GDM1 (cell line): Measurements from ENCODE around the gene KCNH5.

Experiments used
- DNase-seq: peaks from one replicate; lab custom pipeline; 2025; lab: John Stamatoyannopoulos, UW

Gene KCNH5

DNA sequence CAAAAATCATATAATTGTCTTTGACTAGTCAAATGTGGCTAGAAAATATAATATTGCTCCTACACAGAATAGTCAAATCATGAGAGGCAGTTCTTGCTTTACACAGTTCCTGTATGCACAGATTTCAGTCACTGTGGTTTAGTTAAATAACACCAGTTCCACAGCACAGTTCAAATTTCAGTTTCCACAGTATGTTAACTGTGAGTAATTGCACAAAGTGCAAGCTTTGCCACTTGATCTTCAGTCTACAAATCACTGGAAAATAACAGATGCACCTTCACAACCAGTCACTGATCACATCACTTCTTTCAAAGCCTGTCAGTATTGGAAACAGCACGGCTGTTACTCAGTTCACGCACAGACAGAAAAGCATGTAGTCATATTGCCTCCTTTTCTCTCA lies 38.7 kb downstream of the KCNH5 start:
- no peak for DNase-seq

DNA sequence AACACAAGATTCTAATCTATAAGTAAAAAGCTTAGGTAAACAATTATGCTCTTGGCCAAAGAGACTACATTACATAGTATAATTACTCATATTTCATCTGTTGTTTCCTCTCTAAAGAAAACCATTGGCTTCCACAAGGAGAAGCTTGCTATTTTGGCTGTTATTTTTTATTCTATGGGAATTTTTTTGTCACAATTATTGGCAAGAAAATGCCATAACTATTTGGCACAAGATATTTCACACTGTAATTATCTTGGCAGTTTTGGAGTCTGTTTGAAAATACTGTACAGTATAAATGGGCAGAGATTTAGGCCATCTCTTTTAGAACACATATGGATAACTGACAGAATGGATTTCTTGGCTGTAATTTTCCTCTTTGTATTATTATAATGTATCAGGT lies 51.2 kb downstream of the KCNH5 start:
- no peak for DNase-seq

DNA sequence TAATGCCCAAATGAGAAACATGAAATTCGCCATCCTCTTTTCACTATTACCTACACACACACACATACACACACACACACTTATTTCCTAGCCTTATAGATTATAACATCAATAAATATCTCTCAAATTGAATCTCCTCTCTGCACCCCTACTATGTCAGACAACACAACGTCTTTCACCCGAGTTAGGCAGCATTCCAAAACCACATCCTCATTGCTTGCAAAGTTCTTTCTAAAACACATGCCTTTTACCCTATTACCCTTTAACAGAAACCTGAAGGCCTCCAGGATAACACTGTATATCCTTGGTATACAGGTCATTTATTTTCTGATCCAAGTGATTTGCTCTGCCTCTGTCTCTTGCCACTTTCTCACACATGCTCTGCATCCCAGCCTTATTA lies 56.3 kb downstream of the KCNH5 start:
- no peak for DNase-seq

DNA sequence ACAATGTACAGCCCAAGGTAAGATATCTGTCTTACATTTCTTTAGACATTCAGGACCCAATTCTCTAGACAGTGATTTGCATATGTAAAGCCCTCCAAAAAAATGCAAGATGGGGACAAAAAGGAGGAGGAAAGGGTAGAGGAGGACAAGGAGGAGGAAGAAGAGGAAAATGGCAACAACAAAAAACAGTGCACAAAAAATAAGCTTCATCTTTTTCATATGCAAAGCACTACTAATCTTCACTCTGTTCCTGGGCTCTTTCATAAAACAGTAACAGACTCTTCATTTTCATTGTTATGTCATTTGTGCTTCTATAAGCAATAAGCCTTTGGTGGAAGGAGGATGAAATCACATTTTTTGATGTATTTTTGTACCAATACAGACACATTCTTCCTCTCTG lies 61.4 kb downstream of the KCNH5 start:
- no peak for DNase-seq

DNA sequence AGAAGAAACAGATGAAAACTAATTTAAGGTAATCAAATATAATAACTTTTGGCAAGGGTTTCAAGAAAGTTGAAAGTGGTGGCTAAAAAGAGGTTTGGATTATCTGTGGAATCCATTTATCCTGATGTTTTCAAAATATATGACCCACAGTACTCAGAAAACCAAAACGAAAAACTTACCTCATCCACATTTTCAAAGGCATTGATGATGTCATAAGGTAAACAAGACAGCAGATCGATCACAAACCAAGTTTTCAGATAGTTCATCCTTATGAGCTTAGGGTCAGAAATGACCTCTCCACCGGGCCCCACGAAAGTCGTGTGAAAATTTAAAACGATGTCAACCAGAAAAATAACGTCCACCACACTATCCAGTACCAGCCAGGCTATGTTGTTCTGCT lies 64.6 kb downstream of the KCNH5 start:
- DNase-seq = no peak

DNA sequence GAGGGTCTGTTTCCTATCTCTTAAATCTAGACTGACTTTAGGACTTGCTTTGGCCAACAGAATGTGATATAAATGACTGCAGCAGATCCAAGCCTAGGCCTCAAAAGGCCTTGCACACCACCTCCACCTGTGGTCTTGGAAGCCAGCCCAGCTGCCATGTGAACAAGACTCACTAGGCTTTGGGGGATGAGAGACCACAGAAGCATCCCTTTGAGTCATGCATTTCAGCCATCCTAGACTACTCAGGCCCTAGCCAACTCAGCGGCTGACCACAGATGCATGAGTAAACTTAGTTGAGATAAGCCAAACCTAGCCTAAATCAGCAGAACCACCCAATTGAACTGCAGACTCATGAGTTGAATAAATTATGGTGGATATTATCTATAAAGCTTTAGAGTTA lies 87.7 kb downstream of the KCNH5 start:
- DNase-seq = no peak

DNA sequence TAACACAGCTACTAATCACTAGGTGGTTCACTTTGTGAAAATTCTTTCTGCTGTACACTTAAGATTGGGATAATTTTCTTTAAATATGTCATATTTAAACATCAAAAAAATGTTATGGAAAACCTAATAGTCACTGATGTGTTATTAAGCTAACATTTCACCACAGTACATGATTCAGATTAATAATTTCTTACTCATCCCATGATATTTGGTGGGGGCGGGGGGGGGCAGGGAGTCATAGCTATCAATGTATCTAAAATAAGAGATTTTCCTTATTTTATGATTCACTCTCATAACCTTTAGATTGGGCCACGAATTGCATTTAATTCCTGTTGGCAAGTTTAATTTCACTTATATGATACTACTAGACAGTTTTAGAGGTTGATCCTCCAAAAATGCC lies 88.8 kb downstream of the KCNH5 start:
- DNase-seq = no peak

DNA sequence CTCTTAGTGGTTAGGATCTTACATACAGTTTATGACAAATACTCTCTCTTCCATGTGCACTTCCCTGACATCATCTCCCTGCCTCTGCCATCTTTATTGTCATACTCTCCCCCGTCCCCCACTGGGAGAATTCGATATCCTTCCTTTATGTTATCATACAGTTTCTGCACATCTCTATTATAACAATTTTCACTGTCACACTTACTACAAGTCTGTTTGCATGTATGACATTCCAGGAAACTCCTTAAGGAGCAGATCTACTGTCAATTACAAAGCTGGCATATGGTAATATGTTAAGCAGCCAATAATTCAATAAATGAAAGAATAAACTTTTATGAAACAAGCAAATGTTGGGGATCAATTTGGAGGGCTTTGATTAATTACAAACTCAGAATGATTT lies 91.1 kb downstream of the KCNH5 start:
- no peak for DNase-seq

DNA sequence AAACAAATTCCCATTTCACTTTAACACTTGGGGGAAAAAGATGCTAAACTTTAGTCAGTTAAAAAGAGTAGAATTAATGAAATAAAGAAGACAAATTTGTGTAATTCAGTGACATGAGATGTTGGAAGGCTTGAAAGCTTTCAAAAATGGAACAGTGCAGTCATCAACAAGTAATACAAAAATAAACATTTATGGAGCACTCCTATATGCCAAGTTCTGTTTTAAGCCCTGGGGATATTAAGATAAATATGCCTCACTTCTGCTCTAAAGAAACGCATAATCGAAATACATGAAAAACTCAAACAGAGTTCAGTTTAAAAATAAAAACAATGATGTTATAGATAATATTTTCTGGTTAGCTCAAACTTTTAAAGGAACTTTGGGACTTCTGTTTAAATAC lies 93.0 kb downstream of the KCNH5 start:
- no peak for DNase-seq

DNA sequence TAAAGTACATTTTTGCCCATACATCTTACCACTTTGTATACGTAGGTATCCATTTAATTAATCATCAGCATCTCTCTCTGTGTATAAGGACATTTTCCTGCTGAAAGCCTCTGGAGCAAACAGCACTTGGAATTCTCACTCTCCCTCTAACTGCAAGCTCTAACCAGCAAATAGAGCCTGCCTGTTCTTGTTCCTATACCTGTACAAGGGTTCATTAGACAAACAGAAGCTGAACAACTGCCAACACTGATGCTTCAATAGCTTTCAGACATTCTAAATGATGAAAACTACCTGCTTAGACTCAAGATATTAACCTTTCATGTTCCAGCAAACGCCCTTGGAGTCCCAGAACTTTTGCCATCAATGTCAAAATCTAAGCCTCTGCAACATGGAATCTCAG lies 98.0 kb downstream of the KCNH5 start:
- DNase-seq = no peak

DNA sequence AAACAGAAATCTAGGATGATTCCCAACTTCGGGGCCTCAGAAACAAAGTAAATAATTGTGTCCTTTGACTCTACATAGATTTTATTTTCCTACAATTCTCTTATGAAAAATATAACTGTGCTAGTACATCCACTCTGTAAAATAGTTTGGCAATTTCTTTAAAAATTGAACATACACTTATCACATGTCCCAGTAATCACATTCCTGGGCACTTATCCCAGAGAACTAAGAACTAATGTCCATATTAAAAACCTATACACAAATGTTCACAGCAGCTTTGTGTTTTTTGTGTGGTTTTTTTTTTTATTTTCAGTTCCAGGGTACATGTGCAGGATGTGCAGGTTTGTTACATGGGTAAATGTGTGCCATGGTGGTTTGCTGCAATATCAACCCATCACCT lies 99.0 kb downstream of the KCNH5 start:
- DNase-seq = no peak

DNA sequence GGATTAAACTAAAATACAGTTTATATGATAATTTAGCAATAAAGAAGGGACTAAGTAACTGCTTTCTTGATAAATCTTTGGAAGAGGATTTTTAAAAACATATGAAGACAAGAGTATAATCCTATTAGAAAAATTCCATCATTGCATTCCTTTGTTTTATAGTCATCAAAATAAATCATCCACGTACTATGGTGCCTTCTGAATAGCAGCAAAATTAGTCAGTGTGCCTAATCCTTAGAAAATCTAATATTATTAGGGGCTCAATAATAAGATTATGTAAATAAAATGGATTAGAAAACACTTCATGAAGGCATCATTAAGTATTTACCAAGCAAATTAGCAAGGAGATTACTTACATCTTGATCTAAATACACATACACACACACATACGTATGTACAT lies 102.1 kb downstream of the KCNH5 start:
- DNase-seq = no peak

DNA sequence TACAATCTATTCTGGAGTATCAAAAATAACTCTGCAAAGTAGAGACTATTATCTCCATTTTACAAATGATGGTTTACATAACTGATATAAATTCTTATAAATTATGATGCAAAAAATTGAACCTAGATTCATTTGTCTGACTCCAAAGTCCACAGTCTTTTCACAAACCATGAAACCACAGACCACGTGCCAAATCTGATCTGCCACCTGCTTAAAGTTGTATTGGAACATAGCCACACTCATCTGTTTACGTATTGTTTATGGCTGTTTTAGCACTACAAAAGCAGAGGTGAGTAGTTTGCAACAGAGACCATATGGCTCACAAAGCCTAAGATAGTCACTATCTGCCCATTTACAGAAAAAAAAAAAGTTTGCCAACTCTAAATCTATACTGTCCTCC lies 105.3 kb downstream of the KCNH5 start:
- DNase-seq = no peak

DNA sequence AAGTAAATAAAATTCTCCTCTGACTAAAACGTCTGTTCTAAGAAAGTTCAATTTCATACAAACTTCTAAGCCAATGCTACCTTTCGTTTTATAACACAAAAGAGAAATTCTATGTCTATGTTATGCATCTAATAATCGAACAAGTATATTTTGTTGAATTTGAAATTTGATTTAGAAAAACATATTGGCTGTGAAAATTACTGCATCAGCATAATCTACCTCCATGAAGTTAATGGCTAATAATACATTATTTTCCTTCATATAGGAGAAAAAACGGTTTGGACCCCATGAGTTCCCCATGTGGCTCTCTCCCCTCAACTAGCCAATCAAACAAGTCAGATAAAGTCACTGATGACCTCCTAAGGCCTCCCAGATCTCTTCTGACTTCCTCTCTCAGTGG lies 106.5 kb downstream of the KCNH5 start:
- no peak for DNase-seq

DNA sequence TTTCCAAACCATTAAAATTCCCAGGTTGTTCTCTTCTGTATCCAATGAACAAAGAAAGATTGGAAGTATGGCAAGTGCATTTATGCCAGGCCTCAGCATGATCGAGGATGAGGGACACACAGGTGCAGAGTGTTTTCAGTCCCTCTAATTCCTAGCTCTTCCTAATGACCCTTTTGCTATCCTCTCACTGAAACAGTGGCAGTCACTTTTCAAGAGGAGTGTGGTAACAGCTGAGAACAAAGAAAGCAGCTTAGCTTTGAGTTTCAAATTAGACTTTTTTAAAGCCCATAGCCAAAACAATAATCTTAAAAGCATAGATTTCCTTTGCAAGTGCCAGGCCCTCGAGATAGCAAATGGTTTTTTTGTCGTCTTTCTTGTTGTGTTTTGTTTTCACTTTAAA lies 110.8 kb downstream of the KCNH5 start:
- no peak for DNase-seq

DNA sequence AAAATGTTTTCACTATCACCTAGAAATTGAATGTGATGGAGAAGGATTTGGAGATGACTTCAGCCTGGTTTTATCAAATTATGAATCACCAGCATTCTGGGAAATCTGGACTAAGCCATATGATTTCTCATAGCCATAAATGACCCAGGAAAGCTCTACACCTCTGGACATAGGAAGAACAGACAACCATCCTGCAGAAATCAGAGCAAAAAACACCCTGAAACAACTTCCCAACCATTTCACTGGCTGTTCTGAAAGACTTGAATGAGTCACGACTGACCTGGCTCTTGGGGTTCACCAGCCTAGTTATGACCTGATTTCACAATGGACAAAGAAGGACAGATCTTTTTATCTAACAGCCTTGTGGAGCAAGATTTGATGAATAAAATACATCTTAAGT lies 123.8 kb downstream of the KCNH5 start:
- DNase-seq = no peak

DNA sequence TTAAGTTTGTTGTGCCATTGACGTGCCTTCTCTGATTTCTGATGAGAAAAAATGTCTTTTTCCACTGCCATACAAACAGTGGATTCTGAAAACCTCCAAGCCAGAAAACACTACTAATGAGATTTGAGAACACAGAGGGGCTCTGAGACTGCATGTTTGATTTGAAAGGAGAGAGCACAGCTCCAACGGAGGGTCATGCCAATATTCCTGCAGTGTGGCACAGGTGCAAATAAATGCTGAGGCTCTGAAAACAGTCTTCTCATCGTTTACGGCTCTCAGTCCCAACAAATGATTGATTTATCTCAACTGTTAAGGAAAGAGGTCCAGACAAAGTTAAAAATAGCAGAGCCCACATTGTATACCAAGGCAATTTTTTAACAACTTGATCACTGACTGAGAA lies 128.7 kb downstream of the KCNH5 start:
- no peak for DNase-seq

DNA sequence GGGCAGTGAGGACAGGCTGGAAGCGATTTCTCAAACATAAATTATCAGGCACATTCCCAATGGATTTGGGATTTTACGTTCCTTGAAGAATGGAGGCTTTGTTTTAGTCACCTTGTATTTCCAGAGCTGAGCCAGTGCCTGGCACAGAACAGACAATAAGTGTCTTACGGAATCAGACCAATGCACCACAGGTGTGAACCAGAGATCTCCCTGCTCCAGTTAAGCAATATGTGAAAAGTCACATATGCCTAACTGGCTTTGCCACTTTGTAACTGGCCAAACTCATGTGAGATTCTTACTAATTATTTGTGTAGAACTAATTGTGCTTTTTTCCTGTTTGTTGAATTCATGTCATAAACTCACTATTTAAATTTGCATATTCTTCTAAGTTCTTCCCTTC lies 130.4 kb downstream of the KCNH5 start:
- DNase-seq = no peak

DNA sequence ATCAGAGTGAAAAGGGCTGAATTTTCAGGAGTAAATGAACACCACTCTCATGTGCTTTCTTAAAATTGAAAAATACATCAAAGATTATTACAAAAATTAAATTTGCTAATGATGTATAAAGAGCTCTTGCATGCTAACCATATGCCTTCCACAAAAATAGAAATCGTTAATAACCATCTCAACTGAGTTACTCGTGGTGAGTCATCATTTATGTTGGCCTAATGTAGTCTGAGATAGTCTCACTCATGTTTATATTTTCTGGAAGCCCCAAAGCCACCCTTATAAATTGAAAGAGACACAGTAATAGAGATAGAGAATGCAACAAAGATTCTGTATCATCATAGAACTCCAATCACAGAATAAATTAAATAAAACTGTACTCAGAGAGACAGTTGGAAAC lies 131.2 kb downstream of the KCNH5 start:
- no peak for DNase-seq

DNA sequence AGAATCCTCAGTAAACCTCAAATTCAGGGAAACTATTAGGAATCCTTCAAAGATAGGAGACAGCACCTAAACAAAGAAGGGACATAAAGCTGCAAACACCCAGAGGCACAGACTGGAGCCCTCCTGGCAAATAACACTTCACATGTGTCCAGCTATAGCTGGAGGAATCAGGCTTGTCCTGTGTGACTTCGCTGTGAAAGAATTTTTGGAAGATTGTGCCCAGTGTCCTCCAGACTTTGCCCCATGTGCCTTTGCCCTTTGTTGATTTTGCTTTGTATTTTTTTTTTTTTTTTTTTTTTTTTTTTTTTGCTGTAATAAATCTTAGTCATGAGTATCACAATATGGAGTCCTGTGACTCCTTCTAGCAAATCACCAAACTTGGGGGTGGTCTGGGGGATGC lies 136.8 kb downstream of the KCNH5 start:
- no peak for DNase-seq

DNA sequence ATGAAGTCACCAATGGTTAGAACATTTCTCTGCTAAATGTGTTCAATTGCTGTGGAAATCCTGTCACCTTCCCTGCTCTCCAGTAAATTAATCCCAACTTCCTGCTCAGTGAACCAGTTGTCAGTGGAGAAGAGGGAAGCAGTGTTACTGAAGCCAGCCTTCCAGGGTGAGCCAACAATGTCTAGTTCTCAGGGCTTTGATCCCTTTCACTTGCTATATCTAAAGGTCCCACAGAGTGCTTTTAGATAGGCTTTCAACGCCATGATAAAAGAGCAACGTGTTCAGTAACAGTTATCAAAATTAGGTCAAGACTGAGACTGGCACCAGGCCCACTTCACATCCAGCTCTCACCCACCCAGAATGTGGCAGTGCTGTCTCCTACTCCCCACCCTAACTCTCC lies 139.7 kb downstream of the KCNH5 start:
- no peak for DNase-seq

DNA sequence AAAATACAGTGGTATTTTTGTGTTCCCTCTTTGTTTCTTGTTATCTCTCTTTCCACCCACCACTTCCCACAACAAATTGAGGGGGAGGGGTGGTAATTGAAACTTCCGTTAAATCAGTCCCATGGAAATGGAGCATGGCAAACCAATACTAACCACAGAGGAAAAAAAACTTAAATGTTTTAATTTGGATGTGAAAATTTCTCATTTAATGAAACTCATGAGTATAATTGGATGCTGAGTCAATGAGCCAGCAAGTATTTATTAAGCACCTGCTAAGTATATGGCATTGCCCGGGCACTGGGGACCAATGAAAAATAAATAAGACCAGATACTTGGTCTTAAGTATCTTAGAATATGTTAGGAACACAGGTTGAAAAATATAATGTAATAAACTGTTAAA lies 147.5 kb downstream of the KCNH5 start:
- DNase-seq = no peak

DNA sequence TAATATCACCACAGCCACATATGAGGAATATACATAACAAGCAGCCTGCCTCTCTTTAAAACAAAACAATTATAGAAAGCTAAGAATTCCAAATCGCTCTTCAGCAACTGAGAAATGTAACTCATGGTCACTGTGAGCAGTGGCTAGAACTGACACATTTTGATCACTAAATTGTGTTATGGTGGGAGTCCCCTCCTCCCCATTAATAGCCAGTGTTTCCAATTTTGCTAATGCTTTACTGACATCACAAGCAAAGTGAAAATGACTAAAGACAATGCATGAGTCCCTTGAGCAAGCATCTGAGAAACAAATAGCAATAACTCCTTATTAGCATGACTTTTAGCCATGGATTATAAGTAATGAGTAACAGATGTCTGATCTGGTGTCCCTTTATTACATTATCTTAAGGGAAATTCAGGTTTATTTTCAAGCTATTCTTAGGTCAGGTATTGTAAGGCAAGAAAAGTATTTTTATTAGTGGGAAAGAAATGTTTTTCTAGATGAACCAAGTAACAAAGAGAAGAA lies 148.3 kb downstream of the KCNH5 start:
- no peak for DNase-seq

DNA sequence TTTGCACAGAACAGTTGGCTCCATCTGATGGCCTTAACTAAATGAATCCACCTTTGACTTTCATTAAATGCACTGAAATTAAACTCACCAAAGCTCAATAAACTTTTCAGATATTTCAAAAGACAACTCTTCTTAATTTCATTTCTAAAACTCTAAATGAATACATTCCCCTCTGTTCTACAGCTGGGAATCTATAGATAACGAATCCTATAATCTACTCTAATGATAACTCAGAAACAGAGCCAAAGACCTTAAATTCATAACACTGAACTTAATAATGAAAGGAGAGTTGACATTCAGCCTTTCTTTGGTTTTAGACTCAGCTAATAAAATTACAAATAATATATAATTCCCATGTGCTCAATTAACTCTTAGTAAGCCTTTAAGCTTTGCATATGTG lies 150.5 kb downstream of the KCNH5 start:
- DNase-seq = no peak

DNA sequence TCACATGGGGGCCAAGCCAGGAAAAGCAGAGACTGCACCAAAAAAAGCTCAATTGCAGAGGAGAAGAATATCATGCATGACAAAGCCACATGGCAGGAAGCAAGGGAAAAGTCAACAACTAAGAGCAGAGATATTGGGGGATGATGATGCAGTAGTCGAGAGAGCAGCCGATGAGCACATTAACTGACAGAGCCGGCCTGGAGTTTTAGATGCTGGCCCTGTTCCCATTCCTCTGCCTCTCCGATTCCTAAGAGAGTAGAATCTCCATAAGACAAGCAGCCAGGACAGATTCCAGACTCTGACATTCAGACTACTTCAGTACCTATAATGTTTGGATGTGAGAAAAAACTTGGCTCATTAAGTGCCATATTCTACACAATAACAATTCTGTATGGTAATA lies 155.9 kb downstream of the KCNH5 start:
- DNase-seq = no peak
